C4-2B (cell line): ENCODE measurements around the gene PDGFB.

ENCODE experiments used
- CTCF ChIP-seq: fragments of 450-650 bp; conservative IDR thresholded peaks from 2 replicates; pipeline ENCODE4 v1.5.1; 2017; ENCODE audit warnings: mild to moderate bottlenecking
- ZFX ChIP-seq: fragments of 450-650 bp; IDR thresholded peaks from 2 replicates; pipeline ENCODE4 v1.6.1; 2017

- no peak for TF ChIP-seq CTCF
- no peak for TF ChIP-seq ZFX
Observed at GRCh38 chr22:39254789-39255298, 10.1 kb upstream of the PDGFB start.
